Measurements from ENCODE around the gene HCN4.

Gene HCN4

DNA sequence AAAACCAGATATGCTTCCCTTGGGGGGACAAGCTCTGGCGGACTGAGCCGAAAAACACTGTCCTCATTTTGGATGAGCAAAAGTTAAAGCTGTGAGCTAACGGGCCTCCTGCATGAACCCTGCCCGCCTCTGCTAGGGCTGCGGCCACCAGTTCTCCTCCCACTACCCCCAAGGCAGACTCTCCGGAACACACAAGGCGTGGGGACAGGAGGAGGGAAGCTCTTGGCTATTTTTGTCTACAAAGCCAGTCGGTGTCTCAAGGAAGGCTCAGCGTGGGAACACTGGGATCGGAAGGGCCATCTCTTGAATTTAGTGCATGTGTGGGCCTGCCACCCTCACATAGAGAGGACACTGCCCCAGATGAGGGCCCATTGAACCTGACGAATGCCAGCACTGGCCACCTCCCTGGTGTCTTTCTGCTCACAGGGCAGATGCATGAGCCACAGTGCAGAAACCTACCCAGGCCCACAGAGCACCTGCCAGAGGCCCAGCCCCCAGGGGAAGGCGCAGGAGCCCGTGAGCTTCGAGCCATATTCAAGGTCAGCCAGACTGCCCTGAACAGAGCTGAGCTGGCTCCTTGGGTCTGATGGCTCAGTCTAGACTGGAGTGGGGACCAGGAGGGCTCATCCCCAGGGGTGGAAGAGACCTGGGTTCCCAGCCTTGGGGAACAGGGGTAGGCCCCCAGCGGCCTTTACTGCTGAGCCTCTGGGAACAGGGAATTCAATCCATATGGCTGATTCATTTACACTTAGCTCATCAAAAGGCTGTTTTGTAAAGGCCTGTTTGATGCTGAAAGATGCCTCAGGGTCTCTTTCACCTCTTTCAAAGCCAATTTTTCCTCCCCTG is 38.3 kb downstream of the HCN4 start:
- Histone ChIP-seq H3K9ac (peak overlapping the region; percentile 39; the same call in 1 of the 2 replicates), H3K4me3 (0 out of 2 replicates have a peak overlapping the region, but pooled peaks have one; percentile 10), H3K4me2 (peak overlapping the region; percentile 89), H3K4me1 (peaks cover 80% of the 10 kb centered on the region), H4K20me1 (no peaks in the 10 kb centered on the region), H3K36me3 (no peaks in the 10 kb centered on the region), H3K9me3 (no peaks in the 10 kb centered on the region), H3K27me3 (no peaks in the 10 kb centered on the region), H3K27ac (peak overlapping the region; percentile 80)
- no peak for TF ChIP-seq Cebpa-rat (IDR thresholded peaks at IDR 0.05)

DNA sequence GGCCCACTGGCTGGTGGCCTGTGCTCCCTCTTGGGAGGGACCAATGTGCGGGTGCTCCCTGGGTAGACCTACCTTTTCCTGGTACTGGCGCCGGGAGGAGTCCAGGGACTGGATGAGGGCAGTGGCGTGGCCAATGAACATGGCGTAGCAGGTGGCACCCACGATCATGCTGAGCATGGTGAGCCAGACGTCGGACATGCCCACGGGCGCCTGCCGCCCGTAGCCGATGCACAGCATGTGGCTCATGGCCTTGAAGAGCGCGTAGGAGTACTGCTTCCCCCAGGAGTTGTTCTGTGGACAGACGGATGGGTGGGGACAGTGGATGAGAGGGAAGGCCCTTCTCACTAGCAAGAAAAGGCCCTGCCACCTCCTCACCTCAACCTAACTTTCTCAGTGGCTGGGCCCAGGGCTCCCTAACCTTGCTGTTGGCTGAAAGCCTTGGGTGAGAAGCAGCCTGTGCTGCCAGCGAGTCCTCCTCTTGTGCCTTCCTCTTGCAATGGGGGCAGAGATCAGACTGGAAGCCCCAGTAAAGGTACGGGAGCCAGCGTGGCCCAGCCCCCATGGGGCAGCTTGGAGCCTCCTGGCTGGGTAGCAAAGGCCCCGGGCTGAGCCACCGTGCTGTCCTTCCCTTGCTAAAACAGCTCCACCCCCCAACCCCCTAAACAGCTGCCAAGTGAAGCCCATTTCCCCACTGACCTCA is 39.1 kb downstream of the HCN4 start:
- Histone ChIP-seq H3K36me3 (no peaks in the 10 kb centered on the region), H3K27me3 (no peaks in the 10 kb centered on the region), H4K20me1 (no peaks in the 10 kb centered on the region), H3K4me3 (no peak overlapping the region), H3K4me1 (peaks cover 80% of the 10 kb centered on the region), H3K9me3 (no peaks in the 10 kb centered on the region), H3K9ac (peak overlapping the region; percentile 39; the same call in 1 of the 2 replicates), H3K27ac (peak overlapping the region; percentile 80), H3K4me2 (peak overlapping the region; percentile 89)
- no peak for TF ChIP-seq Cebpa-rat (IDR thresholded peaks at IDR 0.05)

DNA sequence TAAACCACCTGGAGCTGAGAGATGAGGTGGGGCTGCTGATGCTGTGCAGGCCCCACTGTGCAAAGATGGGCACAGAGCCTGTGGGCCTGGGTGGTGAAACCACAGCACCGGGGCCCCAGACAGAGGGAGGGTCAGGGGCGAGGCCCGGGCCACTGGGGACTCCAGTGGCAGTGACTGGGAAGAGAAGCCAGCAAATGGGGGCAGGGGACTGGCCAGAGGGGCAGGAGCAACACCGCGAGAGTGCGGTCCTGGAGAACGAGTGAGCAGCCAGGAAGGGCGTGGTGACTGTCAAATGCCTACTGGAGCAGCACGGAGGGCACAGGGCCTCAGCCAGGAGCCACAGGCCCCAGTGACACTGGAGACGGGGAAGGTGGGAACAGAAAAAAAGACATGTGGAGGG is 39.8 kb downstream of the HCN4 start:
- peak overlapping the region; percentile 28; the same call in 1 of the 2 replicates for H3K9ac ChIP-seq
- no peak for TF ChIP-seq Cebpa-rat (IDR thresholded peaks at IDR 0.05)
- H3K27me3 ChIP-seq: no peaks in the 10 kb centered on the region
- H3K4me2 ChIP-seq: peak overlapping the region; percentile 89
- no peaks in the 10 kb centered on the region for H3K36me3 ChIP-seq
- H4K20me1 ChIP-seq: no peaks in the 10 kb centered on the region
- H3K4me1 ChIP-seq: peaks cover 86% of the 10 kb centered on the region
- peak overlapping the region; percentile 80 for H3K27ac ChIP-seq
- no peak overlapping the region for H3K4me3 ChIP-seq
- no peaks in the 10 kb centered on the region for H3K9me3 ChIP-seq

DNA sequence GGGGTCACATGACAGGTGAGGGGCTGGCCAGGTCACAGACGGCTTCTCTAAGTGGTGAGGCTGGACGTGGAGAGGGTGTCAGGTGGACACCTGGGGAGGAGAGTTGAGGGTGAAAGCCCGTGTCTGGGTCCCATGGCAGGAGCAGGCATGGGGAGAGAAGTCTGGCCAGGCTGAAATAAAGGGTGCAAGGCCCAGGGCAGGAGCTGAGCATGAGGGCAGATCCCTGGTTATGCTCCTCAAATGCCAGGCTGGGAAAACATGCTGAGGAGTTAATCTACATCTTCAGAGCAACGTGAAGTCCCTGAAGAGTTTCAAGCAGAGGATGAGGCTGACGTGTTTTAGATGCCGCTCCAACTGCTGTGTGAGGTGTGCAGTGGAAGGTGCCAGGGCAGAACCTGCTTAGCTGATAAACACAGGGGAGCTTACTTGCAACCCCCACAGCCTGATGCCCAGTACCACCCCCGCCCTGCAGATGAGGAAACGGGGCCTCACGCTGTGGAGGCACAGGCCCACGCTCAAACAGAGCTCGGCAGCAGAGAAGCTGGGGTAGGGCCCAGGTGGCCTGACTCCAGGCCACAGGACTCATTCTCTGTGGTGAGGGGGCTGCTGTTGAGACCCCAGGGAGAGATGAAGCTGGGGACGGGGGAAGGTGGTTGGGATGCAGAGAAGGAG is 40.5 kb downstream of the HCN4 start:
- H3K9me3 ChIP-seq: no peaks in the 10 kb centered on the region
- H3K4me3 ChIP-seq: no peak overlapping the region
- H3K27ac ChIP-seq: peak overlapping the region; percentile 80
- H4K20me1 ChIP-seq: no peaks in the 10 kb centered on the region
- H3K9ac ChIP-seq: peak overlapping the region; percentile 28; the same call in 1 of the 2 replicates
- H3K4me2 ChIP-seq: peak overlapping the region; percentile 89
- H3K36me3 ChIP-seq: no peaks in the 10 kb centered on the region
- no peak for TF ChIP-seq Cebpa-rat (IDR thresholded peaks at IDR 0.05)
- H3K4me1 ChIP-seq: peaks cover 90% of the 10 kb centered on the region
- no peaks in the 10 kb centered on the region for H3K27me3 ChIP-seq

DNA sequence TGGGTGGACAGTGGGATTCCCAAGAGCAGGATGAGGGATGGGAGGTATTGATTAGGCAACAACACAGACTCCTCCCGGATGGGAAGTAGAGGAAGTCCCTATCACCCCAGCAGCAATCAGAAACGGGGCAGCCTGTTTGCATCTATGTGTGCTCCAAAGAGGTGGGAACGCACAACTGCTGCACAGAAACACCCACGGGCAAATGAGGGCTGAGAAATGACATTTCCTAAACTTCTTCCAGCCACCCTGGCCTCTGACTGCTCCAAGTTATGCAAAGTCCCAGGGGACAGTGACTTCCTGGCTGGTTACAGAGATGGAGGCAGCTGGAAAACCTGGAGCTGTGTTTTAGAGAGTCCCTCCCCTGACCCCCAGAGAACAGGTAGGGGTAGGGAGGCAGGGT is 42.6 kb downstream of the HCN4 start:
- Histone ChIP-seq H3K27me3 (no peaks in the 10 kb centered on the region), H3K4me2 (peak overlapping the region; percentile 89), H3K4me1 (peaks cover 97% of the 10 kb centered on the region), H3K9me3 (no peaks in the 10 kb centered on the region), H3K27ac (peak overlapping the region; percentile 68), H3K4me3 (peak overlapping the region; percentile 31; the same call in 1 of the 2 replicates), H4K20me1 (no peaks in the 10 kb centered on the region), H3K9ac (peak overlapping the region; percentile 42; the same call in 1 of the 2 replicates), H3K36me3 (no peaks in the 10 kb centered on the region)
- TF ChIP-seq Cebpa-rat (IDR thresholded peaks at IDR 0.05): no peak

DNA sequence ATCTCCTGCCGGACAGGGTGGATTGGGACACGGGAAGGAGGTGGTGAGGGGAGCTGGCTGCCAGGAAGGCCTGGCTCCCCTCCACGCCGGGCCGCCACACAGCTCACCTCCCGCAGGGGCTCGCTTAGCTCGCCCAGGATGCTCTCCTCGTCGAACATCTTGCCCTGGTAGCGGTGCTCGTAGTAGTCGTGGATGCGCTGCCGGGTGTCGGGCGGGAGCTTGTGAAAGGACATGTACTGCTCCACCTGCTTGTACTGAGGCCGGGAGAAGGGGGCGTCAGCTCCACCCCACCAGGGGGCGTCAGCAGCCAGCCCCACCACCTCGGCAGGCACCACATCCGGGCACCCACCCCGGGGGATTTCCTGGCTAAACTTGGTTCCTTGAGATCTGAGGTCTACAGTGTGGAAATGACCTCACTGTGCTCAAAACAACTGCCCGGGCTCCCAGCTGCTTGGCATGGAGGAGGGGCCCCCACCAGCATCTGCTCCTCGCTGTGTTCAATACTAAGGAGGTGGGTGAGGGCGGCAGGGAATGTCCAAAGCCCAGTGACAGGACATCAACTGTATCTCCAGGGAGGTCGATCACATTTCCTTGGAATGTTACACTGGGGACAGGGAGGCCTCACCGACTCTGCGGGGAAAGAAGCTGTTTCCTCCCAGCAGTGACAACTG is 43.4 kb downstream of the HCN4 start:
- H3K4me3 ChIP-seq: peak overlapping the region; percentile 31
- H3K4me1 ChIP-seq: peaks cover 97% of the 10 kb centered on the region
- no peaks in the 10 kb centered on the region for H3K27me3 ChIP-seq
- H3K36me3 ChIP-seq: no peaks in the 10 kb centered on the region
- H4K20me1 ChIP-seq: no peaks in the 10 kb centered on the region
- TF ChIP-seq Cebpa-rat (IDR thresholded peaks at IDR 0.05): no peak
- H3K9ac ChIP-seq: peak overlapping the region; percentile 42; the same call in 1 of the 2 replicates
- peak overlapping the region; percentile 68 for H3K27ac ChIP-seq
- H3K9me3 ChIP-seq: no peaks in the 10 kb centered on the region
- H3K4me2 ChIP-seq: peak overlapping the region; percentile 89

DNA sequence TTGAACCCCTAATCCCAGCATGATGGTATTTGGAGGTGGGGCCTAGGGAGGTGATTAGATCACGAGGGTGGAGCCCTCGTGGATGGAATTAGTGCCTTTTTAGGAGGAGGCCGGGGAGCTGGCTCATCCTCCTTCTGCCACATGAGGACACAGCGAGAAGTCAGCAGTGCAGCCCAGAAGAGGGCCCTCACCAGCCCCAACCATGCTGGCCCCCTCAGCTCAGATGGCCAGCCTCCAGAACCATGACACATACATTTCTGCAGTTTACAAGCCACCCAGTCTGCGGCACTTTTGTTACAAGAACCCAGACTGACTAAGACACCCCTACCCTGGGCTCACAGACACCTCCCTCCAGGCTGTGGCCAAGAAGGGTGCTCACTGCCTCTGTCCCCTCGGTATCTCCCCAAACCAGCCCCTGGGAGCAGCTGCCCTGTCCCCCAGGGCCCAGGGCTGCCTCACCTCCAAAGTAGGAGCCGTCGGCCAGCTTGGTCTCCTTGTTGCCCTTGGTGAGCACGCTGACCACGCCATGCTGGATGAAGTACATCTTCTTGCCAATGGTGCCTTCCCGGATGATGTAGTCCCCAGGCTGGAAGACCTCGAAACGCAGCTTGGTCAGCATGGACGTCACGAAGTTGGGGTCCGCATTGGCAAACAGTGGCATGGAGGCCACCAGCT is 44.1 kb downstream of the HCN4 start:
- no peak for TF ChIP-seq Cebpa-rat (IDR thresholded peaks at IDR 0.05)
- H3K9ac ChIP-seq: peak overlapping the region; percentile 34; the same call in 1 of the 2 replicates
- no peak overlapping the region; the same call in 1 of the 2 replicates for H3K4me3 ChIP-seq
- no peaks in the 10 kb centered on the region for H3K27me3 ChIP-seq
- peaks cover 97% of the 10 kb centered on the region for H3K4me1 ChIP-seq
- H3K9me3 ChIP-seq: no peaks in the 10 kb centered on the region
- peak overlapping the region; percentile 89 for H3K4me2 ChIP-seq
- no peaks in the 10 kb centered on the region for H4K20me1 ChIP-seq
- H3K36me3 ChIP-seq: no peaks in the 10 kb centered on the region
- H3K27ac ChIP-seq: peak overlapping the region; percentile 68

DNA sequence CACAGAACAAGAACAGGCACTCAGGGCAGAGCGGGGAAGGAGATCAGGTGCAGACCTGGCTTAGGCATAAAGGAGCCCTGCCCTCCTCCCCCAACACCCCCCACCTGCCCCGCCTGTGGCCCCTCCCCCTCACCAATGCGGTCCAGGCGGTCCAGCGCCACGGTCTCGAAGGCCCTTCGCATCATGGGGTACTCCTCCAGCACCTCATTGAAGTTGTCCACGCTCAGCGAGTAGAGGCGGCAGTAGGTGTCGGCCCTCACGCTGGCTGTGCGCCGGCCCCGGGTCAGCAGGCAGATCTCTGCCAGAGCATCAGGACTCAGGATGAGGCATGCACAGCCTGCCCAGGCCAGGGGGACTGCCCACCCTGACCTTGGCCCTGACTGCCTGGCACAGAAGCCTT is 44.8 kb downstream of the HCN4 start:
- Histone ChIP-seq H3K9ac (no peak overlapping the region), H3K9me3 (no peaks in the 10 kb centered on the region), H3K4me1 (peaks cover 97% of the 10 kb centered on the region), H3K4me3 (no peak overlapping the region), H4K20me1 (no peaks in the 10 kb centered on the region), H3K4me2 (peak overlapping the region; percentile 94; the same call in 1 of the 2 replicates), H3K36me3 (no peaks in the 10 kb centered on the region), H3K27ac (peak overlapping the region; percentile 68; the same call in 1 of the 2 replicates), H3K27me3 (no peaks in the 10 kb centered on the region)
- TF ChIP-seq Cebpa-rat (IDR thresholded peaks at IDR 0.05): no peak

Measured in BLaER1 (cell line).